A673 (cell line): ENCODE measurements around the gene PCDH17. TPM values are rescaled to one million over a fixed set of nuclear protein-coding genes. Genes with fewer than 3 reads are reported as not detected.
A peak's percentile ranks its signal among the peaks of the same experiment; 100 is the strongest.

Source experiments
- BruUV-seq: library from RNA; stranded (reverse); fragments of 400-500 nt; replicated peaks from 2 replicates; lab custom pipeline; 2021; lab: Mats Ljungman, UMichigan
- CTCF ChIA-PET: fragments of 300-600 bp; sonication (Branson Sonifier 250); formaldehyde crosslinking; loops from one replicate; lab custom pipeline; 2022; ENCODE audit warnings: antibody characterized with exemption; lab: Charles Lee
- POLR2A ChIA-PET: fragments of 300-600 bp; sonication (Branson Sonifier 250); formaldehyde crosslinking; loops from one replicate; lab custom pipeline; 2022; ENCODE audit warnings: antibody characterized with exemption; ENCODE audit not compliant: low non-redundant PET; lab: Charles Lee
- DNase-seq: peaks from one replicate; pipeline ENCODE4 v3.0.0-alpha.2; 2015; ENCODE audit warnings: low spot score
- H3K27ac ChIP-seq: fragments of 200-600 bp; sonication (generic); 2 replicates; pipeline ENCODE4 v1.5.1; 2016; ENCODE audit warnings: mixed run types, low read depth, mild to moderate bottlenecking, mixed read lengths, antibody characterized with exemption, low read length; ENCODE audit not compliant: poor library complexity, severe bottlenecking
- H3K27me3 ChIP-seq: fragments of 200-600 bp; sonication (generic); replicated peaks from 2 replicates; pipeline ENCODE4 v1.6.1; 2017; ENCODE audit warnings: mixed run types, low read depth, mild to moderate bottlenecking, mixed read lengths, antibody characterized with exemption, low read length; ENCODE audit not compliant: insufficient read depth, poor library complexity
- H3K36me3 ChIP-seq: fragments of 200-600 bp; sonication (generic); 2 replicates; pipeline ENCODE4 v1.6.1; 2016; ENCODE audit warnings: mixed run types, mild to moderate bottlenecking, mixed read lengths, antibody characterized with exemption, low read length; ENCODE audit not compliant: insufficient read depth, poor library complexity, severe bottlenecking
- H3K4me1 ChIP-seq: fragments of 200-600 bp; sonication (generic); 2 replicates; pipeline ENCODE4 v1.6.1; 2017; ENCODE audit warnings: mixed run types, mild to moderate bottlenecking, mixed read lengths, antibody characterized with exemption, low read length; ENCODE audit not compliant: insufficient read depth, poor library complexity, severe bottlenecking
- H3K4me3 ChIP-seq: fragments of 200-600 bp; sonication (generic); 2 replicates; pipeline ENCODE4 v1.5.1; 2016; ENCODE audit warnings: low read depth, mixed run types, mild to moderate bottlenecking, mixed read lengths, low read length; ENCODE audit not compliant: poor library complexity, severe bottlenecking
- H3K9me3 ChIP-seq: fragments of 200-600 bp; sonication (generic); 2 replicates; pipeline ENCODE4 v1.6.1; 2016; ENCODE audit warnings: mixed run types, low read depth, mild to moderate bottlenecking, mixed read lengths, antibody characterized with exemption, low read length; ENCODE audit not compliant: poor library complexity, severe bottlenecking
- CTCF ChIP-seq: fragments of 300-800, 200-600 bp; sonication (generic); conservative IDR thresholded peaks from 2 replicates; pipeline ENCODE4 v1.5.1; 2017; ENCODE audit warnings: low read depth, mild to moderate bottlenecking, antibody characterized with exemption, low read length, moderate library complexity, mixed read lengths
- EZH2 ChIP-seq: fragments of 200-600 bp; sonication (generic); IDR thresholded peaks from 2 replicates; pipeline ENCODE4 v1.6.1; 2017; ENCODE audit warnings: borderline replicate concordance, low read depth, mild to moderate bottlenecking, mixed read lengths, antibody characterized with exemption, low read length; ENCODE audit not compliant: poor library complexity, severe bottlenecking
- intact Hi-C: fragments of 100-400 bp; cut with micrococcal nuclease; formaldehyde crosslinking; loops from one replicate; pipeline ENCODE4 v1.10.0; 2022; ENCODE audit not compliant: unreplicated experiment
- total RNA-seq: library from RNA; stranded (reverse); gene quantifications from 2 replicates; pipeline ENCODE4 v1.2.3, GENCODE V29; 2021

Gene PCDH17
- total RNA-seq, 1 experiment from 2014 or later, result 79.5 TPM

- peaks cover 12% of the 10 kb centered on the region for H3K9me3 ChIP-seq
- peak overlapping the region; percentile 60 for H3K27ac ChIP-seq
- no peak for TF ChIP-seq CTCF
- no peak for TF ChIP-seq EZH2
- CTCF ChIA-PET, result no interaction called here
- intact Hi-C loops, result loop anchor here (10.0 kb wide), 2 partner anchors 1332 to 1842 kb away; no protein-coding TSS in a partner anchor
- peaks cover 14% of the 10 kb centered on the region for H3K4me1 ChIP-seq
- POLR2A ChIA-PET, result no interaction called here
- H3K36me3 ChIP-seq, result peaks cover 32% of the 10 kb centered on the region
- peak overlapping the region; percentile 68 for H3K4me3 ChIP-seq
- H3K27me3 ChIP-seq, result no peaks in the 10 kb centered on the region
- no TSS peak for BruUV-seq
- no peak for DNase-seq
These were observed 964 bp downstream of the PCDH17 start for GRCh38 chr13:57632276-57633140.

- BruUV-seq, result no TSS peak
- H3K27ac ChIP-seq, result no peak overlapping the region
- no peak for TF ChIP-seq CTCF
- no peak for TF ChIP-seq EZH2
- DNase-seq, result no peak
- H3K4me3 ChIP-seq, result peak overlapping the region; percentile 68
- H3K27me3 ChIP-seq, result no peaks in the 10 kb centered on the region
- H3K36me3 ChIP-seq, result peaks cover 32% of the 10 kb centered on the region
- peaks cover 12% of the 10 kb centered on the region for H3K9me3 ChIP-seq
- peaks cover 14% of the 10 kb centered on the region for H3K4me1 ChIP-seq
- ChIA-PET POLR2A (no interaction called here), CTCF (interaction anchor here (0.7 kb wide), 1 partner anchor 371 kb away, joined by 3 read pairs; no protein-coding TSS in a partner anchor)
- intact Hi-C loops, result loop anchor here (10.0 kb wide), 2 partner anchors 1331 to 1841 kb away; no protein-coding TSS in a partner anchor
These were observed 1.8 kb downstream of the PCDH17 start for GRCh38 chr13:57633141-57633949.

GRCh38 chr13:57633950-57634838 is 2.6 kb downstream of the PCDH17 start:
- CTCF ChIA-PET, result no interaction called here
- POLR2A ChIA-PET, result no interaction called here
- Histone ChIP-seq H3K9me3 (peaks cover 12% of the 10 kb centered on the region), H3K4me1 (peaks cover 15% of the 10 kb centered on the region), H3K27ac (no peak overlapping the region), H3K36me3 (peaks cover 32% of the 10 kb centered on the region), H3K27me3 (no peaks in the 10 kb centered on the region), H3K4me3 (peak overlapping the region; percentile 45)
- intact Hi-C loops, result loop anchor here (10.0 kb wide), 2 partner anchors 1331 to 1841 kb away; no protein-coding TSS in a partner anchor
- no TSS peak for BruUV-seq
- TF ChIP-seq CTCF, result no peak
- TF ChIP-seq EZH2, result no peak
- DNase-seq, result no peak
